OCI-LY3 (cell line): ENCODE data around the gene NR1H4.

Experiments used
- EZH2phosphoT487 ChIP-seq: fragments of 200-600 bp; shearing (Covaris generic); IDR thresholded peaks from 2 replicates; pipeline ENCODE4 v1.6.1; 2018; ENCODE audit warnings: antibody characterized with exemption, mixed run types, low read depth
- TF ChIP-seq, protein P1 (sequence below): fragments of 200-600, 300-600 bp; sonication (generic); IDR thresholded peaks from 2 replicates; pipeline ENCODE4 v1.5.1; 2014; ENCODE audit warnings: antibody characterized with exemption, low read length, low read depth

DNA sequence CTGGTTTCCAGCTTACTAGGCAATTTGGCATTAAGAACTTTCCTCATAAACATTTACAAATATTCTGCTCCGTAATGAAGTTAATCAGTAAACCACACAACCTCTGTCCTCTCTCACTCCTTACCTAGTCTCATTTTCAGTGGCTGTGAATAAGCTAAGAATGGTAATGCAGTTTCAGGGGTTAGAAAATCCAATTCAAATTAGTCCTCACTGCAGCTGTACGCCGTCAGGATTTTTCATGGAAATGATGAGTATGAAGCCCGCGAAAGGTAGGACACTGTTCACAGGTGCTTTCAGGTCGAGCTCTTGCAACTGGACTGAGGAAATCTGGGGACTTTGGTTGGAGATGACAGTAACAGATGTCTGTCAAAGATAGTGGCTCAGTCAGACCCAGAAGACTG, 29.6 kb downstream of the NR1H4 start:
- TF ChIP-seq, protein P1, sequence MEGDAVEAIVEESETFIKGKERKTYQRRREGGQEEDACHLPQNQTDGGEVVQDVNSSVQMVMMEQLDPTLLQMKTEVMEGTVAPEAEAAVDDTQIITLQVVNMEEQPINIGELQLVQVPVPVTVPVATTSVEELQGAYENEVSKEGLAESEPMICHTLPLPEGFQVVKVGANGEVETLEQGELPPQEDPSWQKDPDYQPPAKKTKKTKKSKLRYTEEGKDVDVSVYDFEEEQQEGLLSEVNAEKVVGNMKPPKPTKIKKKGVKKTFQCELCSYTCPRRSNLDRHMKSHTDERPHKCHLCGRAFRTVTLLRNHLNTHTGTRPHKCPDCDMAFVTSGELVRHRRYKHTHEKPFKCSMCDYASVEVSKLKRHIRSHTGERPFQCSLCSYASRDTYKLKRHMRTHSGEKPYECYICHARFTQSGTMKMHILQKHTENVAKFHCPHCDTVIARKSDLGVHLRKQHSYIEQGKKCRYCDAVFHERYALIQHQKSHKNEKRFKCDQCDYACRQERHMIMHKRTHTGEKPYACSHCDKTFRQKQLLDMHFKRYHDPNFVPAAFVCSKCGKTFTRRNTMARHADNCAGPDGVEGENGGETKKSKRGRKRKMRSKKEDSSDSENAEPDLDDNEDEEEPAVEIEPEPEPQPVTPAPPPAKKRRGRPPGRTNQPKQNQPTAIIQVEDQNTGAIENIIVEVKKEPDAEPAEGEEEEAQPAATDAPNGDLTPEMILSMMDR: no peak
- no peak for TF ChIP-seq EZH2phosphoT487
